PC-3 (cell line): ENCODE measurements around the gene AHSA1. TPM values are rescaled to one million over a fixed set of nuclear protein-coding genes. Genes with fewer than 3 reads are reported as not detected.

ENCODE experiments used
- ATAC-seq: fragments of 200-7000 bp; cut with Tn5 transposase; 2 replicates; pipeline ENCODE4 v1.9.1; 2020; ENCODE audit warnings: mild to moderate bottlenecking, moderate library complexity
- BruUV-seq: library from RNA; stranded (reverse); fragments of 400-500 nt; replicated peaks from 2 replicates; lab custom pipeline; 2021; lab: Mats Ljungman, UMichigan
- CTCF ChIA-PET: fragments of 300-600 bp; sonication (Branson Sonifier 250); formaldehyde crosslinking; loops from one replicate; lab custom pipeline; 2022; ENCODE audit warnings: antibody characterized with exemption; lab: Charles Lee
- POLR2A ChIA-PET: fragments of 300-600 bp; sonication (Branson Sonifier 250); formaldehyde crosslinking; loops from one replicate; lab custom pipeline; 2022; ENCODE audit warnings: antibody characterized with exemption; ENCODE audit not compliant: unreplicated experiment; lab: Charles Lee
- DNase-seq: peaks from one replicate; pipeline ENCODE4 v3.0.0-alpha.2; 2015
- H2AFZ ChIP-seq: fragments of 300-600 bp; sonication (generic); 2 replicates; pipeline ENCODE4 v1.6.0; 2016; ENCODE audit warnings: antibody characterized with exemption, low read length
- H3F3A ChIP-seq: fragments of 300-600 bp; sonication (generic); one replicate; pipeline ENCODE4 v1.6.0; 2017; ENCODE audit warnings: antibody characterized with exemption, low read length, control low read depth, mild to moderate bottlenecking; ENCODE audit not compliant: unreplicated experiment
- H3K27ac ChIP-seq: fragments of 300-600 bp; sonication (generic); 2 replicates; pipeline ENCODE4 v1.5.1; 2016; ENCODE audit warnings: mild to moderate bottlenecking, low read length
- H3K27me3 ChIP-seq: fragments of 300-600 bp; sonication (generic); 2 replicates; pipeline ENCODE4 v1.6.1; 2016; ENCODE audit warnings: low read length, mixed read lengths
- H3K36me3 ChIP-seq: fragments of 300-600 bp; sonication (generic); 2 replicates; pipeline ENCODE4 v1.6.1; 2016; ENCODE audit warnings: low read depth, mixed run types, low read length, mixed read lengths
- H3K4me1 ChIP-seq: fragments of 300-600 bp; sonication (generic); 2 replicates; pipeline ENCODE4 v1.5.1; 2016; ENCODE audit warnings: low read length; ENCODE audit not compliant: insufficient read depth
- H3K4me2 ChIP-seq: fragments of 300-600 bp; sonication (generic); 2 replicates; pipeline ENCODE4 v1.6.0; 2016; ENCODE audit warnings: low read length
- H3K4me3 ChIP-seq: fragments of 300-600 bp; sonication (generic); 2 replicates; pipeline ENCODE4 v1.5.1; 2016; ENCODE audit warnings: mild to moderate bottlenecking, low read length, mixed read lengths
- H3K79me2 ChIP-seq: fragments of 300-600 bp; sonication (generic); 2 replicates; pipeline ENCODE4 v1.6.1; 2017; ENCODE audit warnings: low read length, mixed read lengths
- H3K9ac ChIP-seq: fragments of 300-600 bp; sonication (generic); 2 replicates; pipeline ENCODE4 v1.6.0; 2016; ENCODE audit warnings: mild to moderate bottlenecking, low read length
- H3K9me2 ChIP-seq: fragments of 300-600 bp; sonication (generic); replicated peaks from 2 replicates; pipeline ENCODE4 v1.6.1; 2016; ENCODE audit warnings: mixed run types, low read length, mixed read lengths
- H3K9me3 ChIP-seq: fragments of 300-600 bp; sonication (generic); 2 replicates; pipeline ENCODE4 v1.6.1; 2016; ENCODE audit warnings: low read length, mixed read lengths
- H4K20me1 ChIP-seq: fragments of 300-600 bp; sonication (generic); 2 replicates; pipeline ENCODE4 v1.6.1; 2016; ENCODE audit warnings: low read length, mixed read lengths
- EZH2 ChIP-seq: fragments of 300-600 bp; sonication (generic); IDR thresholded peaks from one replicate; pipeline ENCODE4 v1.6.1; 2017; ENCODE audit warnings: antibody characterized with exemption, mild to moderate bottlenecking, low read length; ENCODE audit not compliant: unreplicated experiment
- EZH2phosphoT487 ChIP-seq: fragments of 300-600 bp; sonication (generic); IDR thresholded peaks from 2 replicates; pipeline ENCODE4 v1.6.1; 2018; ENCODE audit warnings: mild to moderate bottlenecking, antibody characterized with exemption, low read length, borderline replicate concordance
- intact Hi-C: fragments of 100-400 bp; cut with micrococcal nuclease; formaldehyde crosslinking; loops from 2 replicates; pipeline ENCODE4 v1.9.0; 2023
- total RNA-seq: library from RNA; depleted of rRNA; stranded (reverse); fragments of >200 nt; gene quantifications from 2 replicates; pipeline ENCODE4 v1.2.3, GENCODE V29; 2014
- TF ChIP-seq, protein P1 (sequence below): fragments of 300-600 bp; sonication (generic); conservative IDR thresholded peaks from 2 replicates; pipeline ENCODE4 v1.5.1; 2017; ENCODE audit warnings: antibody characterized with exemption, low read depth, mild to moderate bottlenecking, low read length

The AHSA1 gene
- total RNA-seq, 1 experiment from 2014 or later: 215 TPM

DNA sequence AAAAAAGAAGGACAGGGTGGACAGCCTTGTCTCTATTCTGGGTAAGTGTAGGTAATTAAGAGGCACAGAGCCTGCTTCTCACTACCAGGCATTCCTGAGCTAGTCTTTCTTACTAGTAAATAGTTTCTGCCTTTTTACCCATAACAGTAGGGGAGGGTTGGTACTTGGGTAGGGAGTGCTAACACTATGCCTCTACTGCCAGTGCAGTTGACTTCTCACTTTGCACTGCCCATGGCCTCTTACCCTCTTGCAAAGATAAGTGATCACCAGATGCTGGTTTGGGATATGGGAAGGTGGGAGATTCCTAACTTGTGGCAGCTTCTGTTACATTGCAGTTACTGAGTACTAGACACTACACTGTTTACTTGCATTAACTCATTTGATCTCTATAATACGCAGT is 11.6 kb downstream of the AHSA1 start:
- no peak for TF ChIP-seq EZH2phosphoT487
- TF ChIP-seq, protein P1, sequence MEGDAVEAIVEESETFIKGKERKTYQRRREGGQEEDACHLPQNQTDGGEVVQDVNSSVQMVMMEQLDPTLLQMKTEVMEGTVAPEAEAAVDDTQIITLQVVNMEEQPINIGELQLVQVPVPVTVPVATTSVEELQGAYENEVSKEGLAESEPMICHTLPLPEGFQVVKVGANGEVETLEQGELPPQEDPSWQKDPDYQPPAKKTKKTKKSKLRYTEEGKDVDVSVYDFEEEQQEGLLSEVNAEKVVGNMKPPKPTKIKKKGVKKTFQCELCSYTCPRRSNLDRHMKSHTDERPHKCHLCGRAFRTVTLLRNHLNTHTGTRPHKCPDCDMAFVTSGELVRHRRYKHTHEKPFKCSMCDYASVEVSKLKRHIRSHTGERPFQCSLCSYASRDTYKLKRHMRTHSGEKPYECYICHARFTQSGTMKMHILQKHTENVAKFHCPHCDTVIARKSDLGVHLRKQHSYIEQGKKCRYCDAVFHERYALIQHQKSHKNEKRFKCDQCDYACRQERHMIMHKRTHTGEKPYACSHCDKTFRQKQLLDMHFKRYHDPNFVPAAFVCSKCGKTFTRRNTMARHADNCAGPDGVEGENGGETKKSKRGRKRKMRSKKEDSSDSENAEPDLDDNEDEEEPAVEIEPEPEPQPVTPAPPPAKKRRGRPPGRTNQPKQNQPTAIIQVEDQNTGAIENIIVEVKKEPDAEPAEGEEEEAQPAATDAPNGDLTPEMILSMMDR: no peak
- TF ChIP-seq EZH2: no peak
- H2AFZ ChIP-seq: no peak overlapping the region
- no peaks in the 10 kb centered on the region for H3K9me2 ChIP-seq
- ATAC-seq (peak; percentile 25), DNase-seq (no peak)
- intact Hi-C loops: no loop called here
- H3K36me3 ChIP-seq: peaks cover 37% of the 10 kb centered on the region
- CTCF ChIA-PET: no interaction called here
- H3K9ac ChIP-seq: no peak overlapping the region
- H3K4me2 ChIP-seq: no peak overlapping the region
- peaks cover 4% of the 10 kb centered on the region for H3K79me2 ChIP-seq
- H4K20me1 ChIP-seq: no peaks in the 10 kb centered on the region
- no peaks in the 10 kb centered on the region for H3K4me1 ChIP-seq
- H3K4me3 ChIP-seq: no peak overlapping the region
- H3K27ac ChIP-seq: no peak overlapping the region
- no peaks in the 10 kb centered on the region for H3K27me3 ChIP-seq
- POLR2A ChIA-PET: no interaction called here
- no peaks in the 10 kb centered on the region for H3F3A ChIP-seq
- H3K9me3 ChIP-seq: no peaks in the 10 kb centered on the region
- no TSS peak for BruUV-seq

GRCh38 chr14:77470224-77470870 is 12.5 kb downstream of the AHSA1 start:
- DNase-seq (no peak), ATAC-seq (peak; percentile 57)
- no peaks in the 10 kb centered on the region for H3K27me3 ChIP-seq
- H3F3A ChIP-seq: no peaks in the 10 kb centered on the region
- H3K4me3 ChIP-seq: no peak overlapping the region
- H2AFZ ChIP-seq: no peak overlapping the region
- H3K36me3 ChIP-seq: peaks cover 29% of the 10 kb centered on the region
- no peak overlapping the region for H3K9ac ChIP-seq
- no peaks in the 10 kb centered on the region for H4K20me1 ChIP-seq
- H3K9me2 ChIP-seq: no peaks in the 10 kb centered on the region
- intact Hi-C loops: no loop called here
- H3K9me3 ChIP-seq: no peaks in the 10 kb centered on the region
- H3K27ac ChIP-seq: no peak overlapping the region
- TF ChIP-seq, protein P1: no peak
- no peak for TF ChIP-seq EZH2phosphoT487
- TF ChIP-seq EZH2: no peak
- peaks cover 3% of the 10 kb centered on the region for H3K79me2 ChIP-seq
- POLR2A ChIA-PET: no interaction called here
- BruUV-seq: no TSS peak
- no peaks in the 10 kb centered on the region for H3K4me1 ChIP-seq
- H3K4me2 ChIP-seq: no peak overlapping the region
- CTCF ChIA-PET: no interaction called here

- ChIA-PET POLR2A (no interaction called here), CTCF (no interaction called here)
- intact Hi-C loops: no loop called here
- TF ChIP-seq, protein P1: no peak
- TF ChIP-seq EZH2 (no peak), EZH2phosphoT487 (no peak)
- Histone ChIP-seq H3K36me3 (peaks cover 7% of the 10 kb centered on the region), H4K20me1 (no peaks in the 10 kb centered on the region), H3K4me1 (no peaks in the 10 kb centered on the region), H3K27me3 (no peaks in the 10 kb centered on the region), H3K9ac (no peak overlapping the region), H3K79me2 (no peaks in the 10 kb centered on the region), H3K4me3 (no peak overlapping the region), H2AFZ (no peak overlapping the region), H3K4me2 (no peak overlapping the region), H3K9me3 (no peaks in the 10 kb centered on the region), H3K9me2 (no peaks in the 10 kb centered on the region), H3F3A (no peaks in the 10 kb centered on the region), H3K27ac (no peak overlapping the region)
- no peak for ATAC-seq
- DNase-seq: no peak
- no TSS peak for BruUV-seq
Measured at GRCh38 chr14:77473921-77474320, 16.0 kb downstream of the AHSA1 start.
